HG03060 (cell line): ENCODE results near the gene CALY.
"Not testable (repeated sequence)": the region's sequence is repeated elsewhere in the genome, so short reads cannot be mapped to it uniquely, and the experiment has no call there.

Experiments
- ATAC-seq: cut with Tn5 transposase; IDR thresholded peaks from one replicate; pipeline ENCODE4 v1.9.1; 2021; ENCODE audit warnings: low read depth, moderate number of reproducible peaks; ENCODE audit not compliant: unreplicated experiment

The CALY gene, protein sequence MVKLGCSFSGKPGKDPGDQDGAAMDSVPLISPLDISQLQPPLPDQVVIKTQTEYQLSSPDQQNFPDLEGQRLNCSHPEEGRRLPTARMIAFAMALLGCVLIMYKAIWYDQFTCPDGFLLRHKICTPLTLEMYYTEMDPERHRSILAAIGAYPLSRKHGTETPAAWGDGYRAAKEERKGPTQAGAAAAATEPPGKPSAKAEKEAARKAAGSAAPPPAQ

DNA sequence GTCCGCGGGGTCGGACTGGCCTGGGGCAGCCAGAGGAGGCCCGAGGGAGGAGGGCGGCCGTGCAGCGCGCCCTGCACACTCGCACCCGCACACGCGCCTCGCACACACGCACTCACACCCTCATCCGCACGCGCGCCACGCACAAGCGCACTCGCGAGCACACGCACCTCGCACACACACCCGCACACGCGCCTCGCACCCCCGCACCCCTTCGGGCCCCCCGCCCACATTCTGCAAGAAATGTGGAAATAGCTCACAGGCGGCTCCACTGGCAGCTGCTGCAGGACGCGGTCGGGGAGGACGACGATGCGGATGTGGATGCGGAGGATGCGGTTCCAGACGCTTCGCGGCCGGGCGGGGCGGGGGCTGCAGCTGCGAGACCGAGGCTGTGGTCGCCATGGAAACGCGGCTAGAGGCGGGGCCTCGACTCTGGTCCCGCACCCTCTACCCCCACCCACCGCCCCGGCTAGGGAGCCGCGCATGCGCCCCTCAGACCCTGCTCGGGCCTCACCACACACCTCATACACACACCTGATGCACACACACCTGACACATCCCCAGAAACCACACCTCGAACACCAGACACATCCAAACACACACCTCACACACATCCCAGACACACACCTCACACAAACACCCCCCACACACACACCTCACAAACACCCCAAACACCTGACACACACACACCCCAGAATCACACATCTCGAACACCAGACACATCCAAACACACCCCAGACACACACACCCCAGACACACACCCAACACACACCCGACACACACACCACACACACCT lies at the start of gene CALY:
TSS of gene CALY (minus strand) at position 320 of the 793 bp plus-strand sequence. CDS start 7,907 bp downstream, outside the sequence.
- ATAC-seq: no peak

DNA sequence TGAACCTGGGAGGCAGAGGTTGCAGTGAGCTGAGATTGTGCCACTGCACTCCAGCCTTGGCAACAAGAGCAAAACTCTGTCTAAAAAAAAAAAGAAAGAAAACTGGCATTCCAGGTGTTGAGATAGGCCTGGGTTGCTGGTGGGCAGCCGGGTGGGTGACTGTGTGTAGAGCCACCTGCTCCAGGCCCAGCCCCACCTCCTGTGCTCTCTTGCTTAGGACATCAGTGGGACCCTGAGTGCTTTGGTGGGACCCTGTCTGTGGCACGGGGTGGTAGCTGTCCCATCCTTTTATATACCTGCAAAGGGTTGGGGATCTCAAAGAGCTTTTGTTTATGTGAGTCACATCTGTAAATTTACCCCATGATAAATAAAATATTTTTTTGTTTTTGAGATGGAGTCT lies 48.5 kb upstream of the CALY start:
- ATAC-seq: no peak

DNA sequence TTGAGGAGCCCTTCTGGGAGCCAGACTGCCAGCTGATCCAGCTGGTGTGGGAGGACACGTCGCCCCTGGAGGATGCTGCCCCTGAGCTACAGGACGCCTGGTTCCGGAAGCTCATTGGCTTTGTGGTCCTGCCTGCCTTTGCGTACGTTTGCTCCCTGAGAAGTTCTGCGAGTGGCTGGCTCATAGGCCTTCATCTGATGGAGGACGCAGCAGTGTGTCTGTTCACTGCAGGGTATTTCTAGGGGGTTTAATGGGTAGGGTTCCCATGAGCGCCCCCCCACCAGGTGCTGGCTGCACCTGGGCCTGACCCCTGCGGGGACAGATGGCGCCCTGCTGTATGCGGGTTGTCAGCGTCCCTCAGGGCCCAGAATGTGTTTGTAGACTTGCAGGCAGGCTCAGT lies 47.4 kb upstream of the CALY start:
- no peak for ATAC-seq

DNA sequence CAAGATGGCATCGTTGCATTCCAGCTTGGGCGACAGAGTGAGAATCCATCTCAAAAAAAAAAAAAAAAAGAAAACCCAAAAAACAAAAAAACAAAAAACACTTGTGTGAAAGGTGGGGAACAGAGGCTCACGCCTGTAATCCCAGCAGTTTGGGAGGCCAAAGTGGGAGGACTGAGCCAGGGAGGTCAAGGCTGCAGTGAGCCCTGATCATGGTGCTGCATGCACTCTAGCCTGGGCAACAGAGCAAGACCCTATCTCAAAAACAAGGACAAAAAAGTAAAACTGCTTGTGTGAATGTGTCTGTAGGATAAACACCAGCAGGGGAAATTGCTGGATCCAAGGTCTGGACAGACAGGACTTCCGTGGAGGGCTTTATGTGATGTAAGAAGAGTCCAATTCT lies 46.9 kb upstream of the CALY start:
- no peak for ATAC-seq

DNA sequence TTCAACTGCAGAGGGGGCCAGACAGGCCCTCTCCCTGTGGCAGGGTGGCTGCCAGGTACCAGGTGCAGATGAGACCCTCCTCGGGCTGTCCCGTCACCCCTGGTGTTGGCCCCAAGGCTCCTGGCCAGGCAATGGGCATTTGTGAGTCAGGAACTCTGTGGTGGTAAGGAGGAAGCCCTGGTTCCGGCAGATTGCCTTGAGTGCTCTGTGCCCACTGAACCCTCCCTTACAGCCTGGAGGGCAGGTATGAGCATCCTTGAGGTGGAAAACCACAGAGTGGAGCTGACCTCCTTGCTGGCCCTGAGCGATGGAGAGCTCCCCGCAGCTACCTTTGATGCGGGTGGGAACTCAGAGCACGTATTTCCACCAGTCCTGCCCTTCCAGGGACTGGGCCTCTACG lies 44.3 kb upstream of the CALY start:
- no peak for ATAC-seq

DNA sequence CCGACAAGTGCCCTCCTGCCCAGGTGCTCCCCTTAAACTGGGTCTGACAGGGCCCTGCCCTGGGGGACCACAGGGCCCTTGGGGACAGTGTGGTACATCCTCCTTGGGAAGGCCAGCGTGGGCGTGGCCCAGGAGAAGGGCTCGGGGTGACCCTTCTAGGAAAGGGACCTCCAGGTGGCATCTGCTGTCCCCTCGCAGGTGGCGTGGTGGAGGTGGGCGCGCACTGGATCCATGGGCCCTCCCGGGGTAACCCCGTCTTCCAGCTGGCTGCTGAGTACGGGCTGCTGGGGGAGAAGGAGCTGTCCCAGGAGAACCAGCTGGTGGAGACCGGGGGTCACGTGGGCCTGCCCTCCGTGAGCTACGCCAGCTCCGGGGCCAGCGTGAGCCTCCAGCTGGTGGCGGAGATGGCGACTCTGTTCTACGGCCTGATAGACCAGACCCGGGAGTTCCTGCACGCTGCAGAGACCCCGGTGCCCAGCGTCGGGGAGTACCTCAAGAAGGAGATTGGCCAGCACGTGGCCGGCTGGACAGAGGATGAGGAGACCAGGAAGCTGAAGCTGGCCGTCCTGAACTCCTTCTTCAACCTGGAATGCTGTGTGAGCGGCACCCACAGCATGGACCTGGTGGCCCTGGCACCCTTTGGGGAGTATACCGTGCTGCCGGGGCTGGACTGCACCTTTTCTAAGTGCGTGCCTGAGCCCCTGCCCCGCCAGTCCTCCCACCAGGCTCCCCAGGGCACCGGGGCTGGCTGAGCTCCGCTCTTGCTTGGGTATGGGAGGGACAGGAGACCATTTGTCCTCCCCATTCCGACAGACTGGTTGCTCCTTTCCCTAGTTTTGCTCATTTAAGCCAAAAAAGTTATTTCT lies 43.3 kb upstream of the CALY start:
- no peak for ATAC-seq

DNA sequence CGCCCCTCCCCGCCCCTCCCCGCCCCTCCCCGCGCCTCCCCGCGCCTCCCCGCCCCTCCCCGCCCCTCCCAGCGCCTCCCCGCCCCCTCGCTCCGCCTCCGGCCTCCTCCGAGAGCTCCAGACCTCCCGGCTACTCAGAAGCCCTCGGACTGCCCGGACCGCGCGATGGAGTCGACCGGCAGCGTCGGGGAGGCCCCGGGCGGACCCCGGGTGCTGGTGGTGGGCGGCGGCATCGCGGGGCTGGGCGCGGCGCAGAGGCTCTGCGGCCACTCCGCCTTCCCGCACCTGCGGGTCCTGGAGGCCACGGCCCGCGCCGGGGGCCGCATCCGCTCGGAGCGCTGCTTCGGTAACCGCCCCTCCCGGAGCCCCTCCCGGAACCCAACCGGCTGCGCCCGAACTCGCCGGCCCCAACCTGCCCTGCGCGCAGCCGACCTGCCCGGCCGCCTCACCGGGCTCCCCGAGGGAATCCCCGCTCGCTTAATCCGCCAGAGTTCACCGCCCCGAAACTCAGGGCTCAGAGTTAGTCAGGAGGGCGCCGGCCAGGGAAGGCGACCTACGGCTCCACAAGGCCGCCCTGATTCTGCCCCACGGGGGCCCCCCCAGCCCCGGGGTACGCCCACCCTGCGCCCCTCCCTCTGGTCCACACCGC lies 42.6 kb upstream of the CALY start, which contains the start of gene PAOX:
TSS of gene PAOX (plus strand) at position 111 of the 649 bp plus-strand sequence. CDS start at position 166, 55 bp downstream.
- ATAC-seq: no peak

DNA sequence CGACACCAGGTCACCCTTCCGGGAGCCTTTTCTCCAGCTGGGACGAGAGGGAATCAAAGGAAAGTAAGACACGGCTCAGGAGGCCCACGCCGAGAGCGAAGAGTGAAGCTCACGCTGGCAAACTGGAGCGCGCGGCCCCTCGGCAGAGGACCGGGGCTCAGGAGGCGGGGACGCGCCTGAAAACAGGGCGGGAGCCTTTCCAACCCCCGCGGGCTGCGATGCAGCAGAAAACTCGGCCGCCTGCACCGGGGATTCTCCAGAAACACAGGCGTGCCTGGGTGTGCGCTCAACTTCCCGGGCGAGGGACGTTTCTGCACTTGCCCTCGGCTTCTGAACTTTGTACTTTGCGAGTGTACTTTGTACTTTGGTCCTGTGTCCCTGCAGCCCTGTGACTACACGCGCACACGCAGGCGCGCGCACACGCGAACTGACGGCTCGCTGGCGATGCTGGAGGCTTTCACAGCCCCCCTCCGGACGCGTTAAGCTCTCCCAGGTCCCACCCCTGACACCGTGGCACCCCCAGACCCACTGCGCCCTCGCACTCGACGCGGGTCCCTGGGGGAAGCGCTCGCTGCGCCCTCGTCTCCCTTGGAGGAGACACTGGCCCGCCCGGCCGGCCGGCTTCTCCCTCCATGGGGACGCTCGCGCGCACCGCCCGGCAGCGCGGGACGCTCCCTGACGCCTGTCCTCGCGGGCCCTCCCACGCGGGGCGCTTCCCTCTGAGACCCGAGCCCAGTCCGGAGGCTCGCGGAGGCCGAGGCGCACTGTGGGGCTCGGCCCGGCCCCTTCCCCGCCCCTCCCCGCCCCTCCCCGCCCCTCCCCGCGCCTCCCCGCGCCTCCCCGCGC lies 41.8 kb upstream of the CALY start:
- no peak for ATAC-seq

DNA sequence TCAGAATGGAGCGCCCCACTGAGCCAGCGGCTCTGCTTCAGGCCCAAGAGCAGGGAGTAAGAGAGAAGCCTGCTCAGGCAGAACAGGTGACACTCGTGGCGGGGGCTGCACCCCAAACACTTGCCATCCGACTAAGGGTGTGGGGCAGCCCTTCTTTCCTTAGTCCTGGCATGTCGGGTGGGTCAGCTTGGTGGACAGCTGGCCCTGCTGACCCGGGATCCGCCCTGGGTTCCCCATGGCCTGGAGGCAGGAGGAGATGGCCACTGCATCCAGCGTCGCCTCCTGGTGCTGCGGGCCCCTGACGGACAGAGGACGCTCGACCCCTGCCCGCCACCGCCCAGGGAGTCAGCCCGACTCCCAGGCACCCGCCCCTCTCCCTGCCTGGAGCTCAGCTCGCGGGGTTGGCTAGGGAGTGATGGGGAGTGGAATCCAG lies 41.1 kb upstream of the CALY start:
- ATAC-seq: no peak

DNA sequence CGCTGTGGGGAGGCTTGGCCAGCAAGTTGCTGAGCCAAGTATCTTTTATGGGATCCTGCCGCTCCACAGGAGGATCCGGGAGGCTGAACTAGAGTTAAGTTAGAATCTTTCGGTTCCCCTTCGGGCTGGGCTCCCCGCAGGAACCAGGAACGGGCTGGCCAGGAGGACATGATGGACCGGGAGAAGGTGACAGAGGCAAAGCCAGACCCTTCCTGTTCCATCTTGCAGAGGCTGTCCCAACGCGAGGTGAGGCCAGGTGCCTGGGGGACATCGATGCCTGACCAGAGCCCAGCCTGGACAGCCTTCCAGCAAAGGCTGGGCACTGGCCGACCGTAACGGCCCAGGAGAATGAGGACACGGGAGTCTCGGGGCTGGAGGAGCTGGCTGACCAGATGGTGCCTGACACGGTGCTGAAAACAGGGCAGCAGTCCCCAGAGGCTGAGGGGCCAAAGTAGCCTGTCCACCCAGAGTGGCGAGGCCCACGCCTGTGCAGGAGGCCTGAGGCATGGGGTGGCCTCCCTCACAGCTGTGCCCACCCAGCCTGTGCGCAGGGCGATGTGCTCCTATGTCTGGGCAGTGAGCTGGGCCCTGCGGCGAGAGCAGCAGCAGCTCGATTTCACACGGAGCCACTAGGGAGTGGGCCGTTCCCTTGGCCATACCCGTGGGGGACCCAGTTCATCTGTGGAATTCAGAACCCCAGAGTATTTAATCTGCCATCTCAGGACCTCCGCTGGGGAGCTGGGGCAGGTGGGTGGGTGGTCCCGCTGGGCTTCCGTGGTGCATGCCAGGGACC lies 40.5 kb upstream of the CALY start:
- no peak for ATAC-seq

DNA sequence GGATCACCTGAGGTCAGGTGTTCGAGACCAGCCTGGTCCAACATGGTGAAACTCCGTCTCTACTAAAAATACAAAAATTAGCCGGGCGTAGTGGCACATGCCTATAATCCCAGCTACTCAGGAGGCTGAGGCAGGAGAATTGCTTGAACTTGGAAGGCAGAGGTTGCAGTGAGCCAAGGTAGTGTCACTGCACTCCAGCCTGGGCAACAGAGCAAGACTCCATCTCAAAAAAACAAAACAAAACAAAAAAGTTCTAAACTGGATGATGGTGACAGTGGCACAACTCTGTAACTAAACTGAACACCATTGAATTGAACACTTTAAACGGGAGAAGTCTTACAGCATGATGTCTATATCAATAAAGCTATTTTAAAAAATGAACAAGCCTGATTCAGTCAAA lies 39.5 kb upstream of the CALY start:
- not testable (repeated sequence) for ATAC-seq

DNA sequence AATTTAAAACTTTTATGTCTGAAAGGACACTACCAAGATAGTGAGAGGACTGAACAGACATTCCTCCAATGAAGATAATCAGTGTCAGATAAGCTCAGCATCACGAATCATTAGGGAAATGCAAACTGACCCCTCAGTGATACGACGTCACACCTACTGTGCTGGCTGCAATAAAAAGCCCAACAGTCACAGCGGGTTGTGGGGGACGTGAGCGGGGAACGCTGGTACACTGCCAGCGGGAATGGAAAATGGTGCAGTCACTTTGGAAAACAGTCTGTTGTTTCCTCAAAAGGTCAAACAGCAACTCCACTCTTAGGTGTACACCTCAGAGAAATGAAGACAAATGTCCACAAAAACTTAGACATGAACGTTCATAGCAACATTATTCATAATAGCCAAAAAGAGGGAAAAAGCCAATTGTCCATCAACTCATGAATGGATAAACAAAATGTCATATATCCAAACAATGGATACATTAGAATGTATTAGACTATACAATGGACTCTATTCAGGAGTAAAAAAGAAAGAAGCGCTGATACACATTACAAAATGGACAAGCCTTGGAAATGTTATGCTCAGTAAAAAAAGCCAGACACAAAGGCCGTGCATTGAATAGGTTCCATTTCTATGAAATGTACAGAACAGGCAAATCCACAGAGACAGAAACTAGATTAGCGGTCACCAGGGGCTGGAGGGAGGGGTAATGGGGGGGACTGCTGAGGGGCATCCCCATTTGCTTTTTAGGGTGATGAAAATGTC lies 38.8 kb upstream of the CALY start:
- no peak for ATAC-seq

DNA sequence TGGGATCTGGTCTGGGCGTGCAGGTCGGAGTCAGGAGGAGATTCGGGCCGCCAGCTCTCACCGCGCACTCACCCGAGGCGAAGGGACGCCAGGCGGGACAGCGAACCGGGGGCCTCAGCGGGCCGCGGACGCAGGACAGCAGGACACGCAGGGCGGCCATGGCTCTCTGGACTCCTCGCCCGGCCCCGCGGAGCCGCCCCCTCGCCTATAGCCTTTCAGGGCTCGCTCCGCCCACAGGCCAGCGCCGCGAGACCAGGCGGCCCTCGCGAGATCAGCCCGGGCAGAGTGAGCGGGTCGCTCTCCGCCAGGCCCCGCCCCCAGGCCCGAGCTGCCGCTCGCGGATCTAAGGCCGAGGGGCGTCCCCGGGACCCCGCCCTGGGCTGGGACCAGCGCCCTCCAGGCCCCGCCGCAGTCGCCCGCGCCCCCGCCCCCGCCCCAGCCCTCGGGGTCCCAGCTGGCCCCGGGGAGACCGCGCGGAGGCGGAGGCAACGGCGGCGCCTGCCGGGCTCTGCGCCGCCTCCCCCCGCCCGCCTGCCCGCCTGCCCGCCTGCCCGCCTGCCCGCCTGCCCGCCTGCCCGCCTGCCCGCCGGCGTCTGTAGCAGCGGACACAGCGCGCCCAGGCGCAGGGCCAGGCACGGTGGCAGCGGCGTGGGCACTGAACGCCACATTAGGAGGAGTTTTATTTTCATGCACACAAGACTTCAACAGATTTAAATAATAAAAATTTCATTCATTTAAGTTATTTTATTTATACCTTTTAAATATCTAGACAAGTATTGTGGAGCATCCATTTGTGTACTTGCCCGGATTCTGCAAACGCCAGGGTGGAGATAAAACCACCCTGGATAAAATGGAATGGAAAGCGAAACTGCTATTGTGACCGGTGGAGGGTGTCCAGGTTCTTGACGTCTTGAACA lies 36.7 kb upstream of the CALY start, which contains the start of gene ECHS1:
TSS of gene ECHS1 (minus strand) at position 181 of the 917 bp plus-strand sequence. CDS start at position 160, 21 bp downstream.
- ATAC-seq: peak; percentile 62

DNA sequence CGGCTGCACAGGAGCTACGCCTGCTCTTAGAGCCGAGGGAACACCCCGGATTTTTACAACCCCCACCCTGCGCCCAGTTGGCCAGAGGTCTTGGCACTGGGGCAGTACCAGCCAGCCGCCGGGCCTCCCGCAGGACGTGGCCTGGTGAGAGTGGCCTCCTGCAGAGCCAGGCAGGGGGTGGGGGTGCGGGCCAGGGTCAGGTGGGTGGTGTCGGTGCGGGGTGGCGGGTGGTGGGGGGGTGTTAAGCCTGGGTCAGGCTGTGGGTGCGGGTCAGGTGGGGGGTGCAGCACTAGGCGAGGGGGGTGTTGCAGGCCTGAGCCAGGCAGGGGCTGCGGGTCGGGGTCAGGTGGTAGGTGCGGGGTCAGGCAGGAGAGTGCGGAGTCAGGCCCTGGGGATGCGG lies 35.8 kb upstream of the CALY start:
- no peak for ATAC-seq

DNA sequence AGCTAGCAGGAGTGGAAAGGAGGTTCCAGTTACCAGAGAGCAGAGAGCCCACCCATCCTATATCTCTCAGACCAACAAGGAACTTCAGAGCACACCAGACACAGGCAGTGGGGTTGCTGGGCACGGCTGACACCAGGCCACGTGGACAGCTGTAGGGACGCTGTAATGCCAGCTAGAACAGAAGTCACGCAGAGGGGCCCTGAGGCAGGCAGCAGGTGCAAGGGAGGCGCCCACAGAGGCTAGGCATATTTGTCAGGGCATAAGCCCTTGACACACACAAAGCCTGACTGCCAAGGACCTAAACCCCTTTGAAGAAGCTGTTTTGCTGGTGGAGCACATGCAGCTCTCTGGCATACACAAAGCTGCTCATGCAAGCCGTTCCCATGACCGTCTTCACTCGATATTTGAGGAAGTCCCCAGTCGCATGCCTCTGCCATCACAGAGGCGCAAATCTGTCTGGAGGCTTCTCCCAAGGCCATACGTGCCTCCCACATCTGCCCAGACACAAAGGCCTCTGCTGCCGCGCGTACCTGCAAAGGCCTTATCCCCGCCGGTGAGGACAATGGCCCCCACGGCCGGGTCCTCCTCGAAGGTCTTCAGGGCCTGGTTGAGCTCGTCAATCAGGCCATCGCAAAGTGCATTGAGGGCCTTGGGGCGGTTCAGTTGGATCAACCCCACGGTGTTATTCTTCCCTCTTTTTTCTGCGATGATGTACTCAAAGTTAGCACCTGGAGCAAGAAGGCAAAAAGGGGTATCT lies 33.5 kb upstream of the CALY start:
- ATAC-seq: no peak

DNA sequence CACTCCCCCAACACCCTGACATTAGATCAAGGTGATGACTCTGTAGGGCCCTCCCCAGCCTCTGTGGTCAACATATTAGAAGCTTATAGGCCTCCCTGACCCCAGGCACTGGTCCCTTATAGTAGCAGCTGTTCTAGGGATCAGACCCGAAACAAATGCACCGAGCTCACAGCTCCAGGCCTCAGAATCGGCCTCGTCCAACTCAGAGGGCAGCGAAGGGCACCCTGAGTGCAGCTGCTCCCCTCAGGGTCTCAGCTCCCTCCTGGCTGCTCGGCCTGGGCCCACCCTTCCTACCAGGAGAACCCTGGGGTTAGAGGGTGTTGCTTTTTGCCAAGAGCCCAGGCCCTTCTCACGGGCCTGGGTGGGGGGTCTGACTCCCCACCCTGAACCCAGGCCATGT lies 31.5 kb upstream of the CALY start:
- no peak for ATAC-seq
